Kidney (tissue), 14 donors: Measurements from ENCODE around the gene CDC7. TPM values are rescaled to one million over a fixed set of nuclear protein-coding genes. Genes with fewer than 3 reads are reported as not detected.
"Not testable (repeated sequence)": the region's sequence is repeated elsewhere in the genome, so short reads cannot be mapped to it uniquely, and the experiment has no call there.

Experiments used
- DNase-seq, 5 donors: peaks; one replicate each; pipeline ENCODE4 v3.0.0-alpha.2; 2013 to 2020
- FAIRE-seq: peaks from 2 replicates; lab custom pipeline; 2012; peaks lifted over from hg19 to GRCh38; lab: Jason Lieb, UNC
- H3K27ac ChIP-seq, 2 donors: one replicate each; pipeline ENCODE4 v1.7.0; 2013; ENCODE audit warnings: low read depth in 2 of 2, low read length in 2 of 2, inconsistent platforms in 1 of 2
- H3K27me3 ChIP-seq: one replicate; pipeline ENCODE4 v1.7.1; 2013; ENCODE audit warnings: low read length, inconsistent platforms; ENCODE audit not compliant: control insufficient read depth, insufficient read depth
- H3K36me3 ChIP-seq, 3 donors: one replicate each; pipeline versions ENCODE4 v1.7.0 to v1.7.1; 2013; ENCODE audit warnings: low read length in 3 of 3, control low read depth in 1 of 3, inconsistent platforms in 1 of 3; ENCODE audit not compliant: insufficient read depth in 3 of 3, control insufficient read depth in 2 of 3
- H3K4me1 ChIP-seq, 3 donors: one replicate each; pipeline versions ENCODE4 v1.7.0 to v1.7.1; 2013; ENCODE audit warnings: low read length in 3 of 3, inconsistent platforms in 1 of 3, low read depth in 1 of 3; ENCODE audit not compliant: control insufficient read depth in 2 of 3, insufficient read depth in 2 of 3
- H3K4me3 ChIP-seq, 3 donors: one replicate each; pipeline versions ENCODE4 v1.7.0 to v1.8.1; 2013; ENCODE audit warnings: low read length in 3 of 3, control low read depth in 1 of 3, inconsistent platforms in 1 of 3
- H3K9ac ChIP-seq, 3 donors: one replicate each; pipeline versions ENCODE4 v1.7.0 to v1.7.1; 2013; ENCODE audit warnings: low read length in 3 of 3, control low read depth in 1 of 3, inconsistent platforms in 1 of 3
- H3K9me3 ChIP-seq, 3 donors: one replicate each; pipeline versions ENCODE4 v1.7.0 to v1.7.1; 2013; ENCODE audit warnings: low read length in 3 of 3, control low read depth in 1 of 3, inconsistent platforms in 1 of 3; ENCODE audit not compliant: control insufficient read depth in 2 of 3, insufficient read depth in 1 of 3
- CTCF ChIP-seq: IDR thresholded peaks from 3 replicates; pipeline ENCODE4 v1.5.1; 2012; ENCODE audit warnings: mild to moderate bottlenecking, moderate library complexity, borderline replicate concordance; ENCODE audit not compliant: insufficient read depth; ENCODE audit errors: extremely low read depth
- intact Hi-C: fragments of 100-400 bp; cut with DNase I; formaldehyde crosslinking; loops from one replicate; pipeline ENCODE4 v1.11.1; 2022
- polyA plus RNA-seq: library from polyadenylated mRNA; stranded (reverse); fragments of 350-450 nt; fragmentation: Illumina TruSeq; extraction: RNeasy Lipid Tissue Mini Kit (QIAGEN cat#74804); gene quantifications from one replicate; pipeline ENCODE4 v1.2.3, GENCODE V29; 2014; ENCODE audit warnings: low read depth, low replicate concordance; ENCODE audit not compliant: insufficient read depth
- total RNA-seq: library from RNA; stranded (reverse); fragmentation: NEBNext Ultra II Directional; extraction: Animal tissue kit (Norgen Biotek cat#: 25700); gene quantifications from one replicate; pipeline ENCODE4 v1.2.1, GENCODE V29; 2021
- donor health status: control.
- donor health status: control.
- donor health status: control.
- donor health status: control.
- donor health status: control.
- donor health status: DM: yes; HTN: yes; CAD: no.
- donor health status: Normal renal cell carcinoma (clear cell type).

Gene CDC7
- total and polyA plus RNA-seq, 2 donors from 2014 or later = 1.4 to 3.2 TPM

DNA sequence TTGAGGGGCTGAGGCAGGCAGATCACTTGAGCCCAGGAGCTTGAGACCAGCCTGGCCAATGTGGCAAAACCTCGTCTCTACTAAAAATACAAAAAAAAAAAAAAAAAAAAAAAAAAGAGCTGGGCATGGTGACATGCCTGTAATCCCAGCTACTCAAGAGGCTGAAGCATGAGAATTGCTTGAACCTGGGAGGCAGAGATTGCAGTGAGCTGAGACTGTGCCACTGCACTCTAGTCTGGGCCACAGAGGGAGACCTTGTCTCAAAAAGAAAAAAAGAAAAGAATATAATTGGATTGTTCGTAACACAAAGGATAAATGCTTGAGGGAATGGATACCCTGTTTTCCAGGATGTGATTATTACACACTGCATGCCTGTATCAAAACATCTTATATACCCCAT, 18.5 kb downstream of the CDC7 start:
- H3K9me3 ChIP-seq, H3K27me3 ChIP-seq, H3K4me3 ChIP-seq, FAIRE-seq, H3K27ac ChIP-seq, H3K9ac ChIP-seq, H3K36me3 ChIP-seq, H3K4me1 ChIP-seq: not testable (repeated sequence)
- intact Hi-C loops = loop anchor here (5.0 kb wide), 1 partner anchor 408 kb away; no protein-coding TSS in a partner anchor
- DNase-seq = peak in 1 of 5 donors; percentile 15

GRCh38 chr1:91520942-91521507, 20.4 kb downstream of the CDC7 start:
- Histone ChIP-seq H3K27me3 (no peaks in the 10 kb centered on the region), H3K9ac (no peak overlapping the region), H3K27ac (no peak overlapping the region), H3K9me3 (no peaks in the 10 kb centered on the region), H3K4me1 (no peaks in the 10 kb centered on the region), H3K4me3 (no peak overlapping the region), H3K36me3 (no peaks in the 10 kb centered on the region)
- no peak for TF ChIP-seq CTCF
- FAIRE-seq (no peak), DNase-seq (no peak)
- intact Hi-C loops = no loop called here

DNA sequence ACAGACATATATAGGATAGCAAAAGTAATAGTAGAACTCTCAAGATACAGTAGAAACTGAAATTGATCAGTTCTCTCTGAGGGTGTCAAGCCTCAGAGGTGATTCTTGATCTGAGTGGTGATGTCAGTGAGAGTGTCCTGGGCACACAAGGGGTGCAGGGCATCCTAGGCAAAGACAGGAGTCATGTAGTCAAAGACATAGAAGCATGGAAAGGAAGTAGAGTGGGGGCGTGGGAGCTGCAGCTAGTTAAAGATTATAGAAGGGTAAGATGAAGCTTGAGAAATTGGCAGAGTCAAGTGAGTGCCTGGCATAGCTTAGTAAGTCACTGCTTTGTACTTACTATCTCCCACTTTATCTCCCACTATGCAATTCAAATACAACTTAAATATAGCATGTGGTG, 22.8 kb downstream of the CDC7 start:
- TF ChIP-seq CTCF = no peak
- intact Hi-C loops = no loop called here
- Histone ChIP-seq H3K9me3 (no peaks in the 10 kb centered on the region), H3K4me3 (no peak overlapping the region), H3K4me1 (no peaks in the 10 kb centered on the region), H3K36me3 (no peaks in the 10 kb centered on the region), H3K9ac (no peak overlapping the region), H3K27me3 (no peaks in the 10 kb centered on the region), H3K27ac (no peak overlapping the region)
- FAIRE-seq = no peak
- peak in 2 of 5 donors; percentile 21 to 46 for DNase-seq

DNA sequence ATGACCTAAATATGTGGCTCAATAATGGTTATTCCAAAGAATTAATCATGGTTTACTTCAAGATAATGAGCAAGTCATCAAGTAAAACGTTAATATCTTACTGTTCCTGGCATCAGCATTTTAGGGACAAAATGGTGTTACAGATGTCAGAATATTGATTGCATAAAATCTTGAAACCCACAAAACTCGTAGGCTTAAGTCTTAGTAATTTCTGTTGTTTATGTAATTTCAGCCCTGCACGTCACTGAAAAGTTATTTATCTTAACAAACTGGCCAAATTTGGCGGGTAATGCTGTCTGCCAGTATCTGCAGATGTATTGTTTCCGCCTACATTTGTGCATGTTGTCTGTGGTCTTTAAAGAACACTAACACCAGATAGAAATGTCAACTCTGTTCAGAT, 25.8 kb downstream of the CDC7 start:
- no peak overlapping the region for H3K4me3 ChIP-seq
- intact Hi-C loops = no loop called here
- no peaks in the 10 kb centered on the region for H3K4me1 ChIP-seq
- H3K36me3 ChIP-seq = no peaks in the 10 kb centered on the region
- FAIRE-seq = no peak
- H3K9ac ChIP-seq = no peak overlapping the region
- H3K27me3 ChIP-seq = no peaks in the 10 kb centered on the region
- H3K9me3 ChIP-seq = no peaks in the 10 kb centered on the region
- DNase-seq = no peak
- TF ChIP-seq CTCF = no peak
- H3K27ac ChIP-seq = no peak overlapping the region
